Neutrophil (primary cell): Measurements from ENCODE around the gene LDLRAD1.

Source experiments
- H3K27ac ChIP-seq: fragments of 200-600 bp; sonication (generic); 2 replicates; pipeline ENCODE4 v1.5.1; 2016; ENCODE audit warnings: mild to moderate bottlenecking, moderate library complexity
- H3K27me3 ChIP-seq: fragments of 200-600 bp; sonication (generic); 2 replicates; pipeline ENCODE4 v1.6.0; 2016; ENCODE audit warnings: mild to moderate bottlenecking
- H3K36me3 ChIP-seq: fragments of 200-600 bp; sonication (generic); 2 replicates; pipeline ENCODE4 v1.5.1; 2017
- H3K4me1 ChIP-seq, 2 experiments: fragments of 200-600 bp in 1 of 2; sonication (generic) in 1 of 2; 1 replicate in 1 of 2; 2 replicates in 1 of 2; pipeline versions ENCODE4 v1.5.1 to v1.6.1; 2013 to 2016; ENCODE audit warnings: low read depth in 1 of 2, low read length in 1 of 2, mild to moderate bottlenecking in 1 of 2, moderate library complexity in 1 of 2; ENCODE audit not compliant: control insufficient read depth in 1 of 2, insufficient read depth in 1 of 2
- H3K4me3 ChIP-seq, 2 experiments: fragments of 200-600 bp in 1 of 2; sonication (generic) in 1 of 2; 1 replicate in 1 of 2; 2 replicates in 1 of 2; pipeline ENCODE4 v1.5.1; 2013 to 2016; ENCODE audit warnings: low read depth in 1 of 2, low read length in 1 of 2, mild to moderate bottlenecking in 1 of 2, moderate library complexity in 1 of 2
- H3K9me3 ChIP-seq: fragments of 200-600 bp; sonication (generic); 2 replicates; pipeline ENCODE4 v1.5.1; 2016
- TF ChIP-seq, protein P1 (sequence below): fragments of 200-600 bp; sonication (generic); IDR thresholded peaks from 2 replicates; pipeline ENCODE4 v1.5.1; 2016; ENCODE audit warnings: antibody characterized with exemption

Gene LDLRAD1

DNA sequence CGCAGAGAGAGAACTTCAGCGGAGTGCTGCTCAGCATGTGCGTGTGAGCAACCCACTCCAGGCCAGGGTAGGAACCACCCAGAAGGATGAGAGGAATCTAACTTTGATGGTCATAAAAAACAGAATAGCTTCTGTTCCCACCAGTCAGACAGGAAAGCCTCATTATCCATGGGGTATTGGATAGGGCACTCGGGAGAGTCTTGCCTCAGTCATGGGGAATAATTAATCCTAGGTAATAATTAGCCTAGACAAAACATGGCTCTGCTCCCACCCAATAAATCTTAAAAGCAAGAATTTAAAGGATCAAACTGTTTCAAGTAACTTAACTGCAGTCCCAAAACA is 35.3 kb downstream of the LDLRAD1 start:
- no peaks in the 10 kb centered on the region for H3K36me3 ChIP-seq
- no peaks in the 10 kb centered on the region for H3K9me3 ChIP-seq
- H3K4me1 ChIP-seq, result peaks cover 11 to 14% of the 10 kb centered on the region in 2 experiments
- peak overlapping the region in 1 of 2 experiments; percentile 60 for H3K4me3 ChIP-seq
- no peak overlapping the region for H3K27ac ChIP-seq
- H3K27me3 ChIP-seq, result no peaks in the 10 kb centered on the region
- TF ChIP-seq, protein P1, sequence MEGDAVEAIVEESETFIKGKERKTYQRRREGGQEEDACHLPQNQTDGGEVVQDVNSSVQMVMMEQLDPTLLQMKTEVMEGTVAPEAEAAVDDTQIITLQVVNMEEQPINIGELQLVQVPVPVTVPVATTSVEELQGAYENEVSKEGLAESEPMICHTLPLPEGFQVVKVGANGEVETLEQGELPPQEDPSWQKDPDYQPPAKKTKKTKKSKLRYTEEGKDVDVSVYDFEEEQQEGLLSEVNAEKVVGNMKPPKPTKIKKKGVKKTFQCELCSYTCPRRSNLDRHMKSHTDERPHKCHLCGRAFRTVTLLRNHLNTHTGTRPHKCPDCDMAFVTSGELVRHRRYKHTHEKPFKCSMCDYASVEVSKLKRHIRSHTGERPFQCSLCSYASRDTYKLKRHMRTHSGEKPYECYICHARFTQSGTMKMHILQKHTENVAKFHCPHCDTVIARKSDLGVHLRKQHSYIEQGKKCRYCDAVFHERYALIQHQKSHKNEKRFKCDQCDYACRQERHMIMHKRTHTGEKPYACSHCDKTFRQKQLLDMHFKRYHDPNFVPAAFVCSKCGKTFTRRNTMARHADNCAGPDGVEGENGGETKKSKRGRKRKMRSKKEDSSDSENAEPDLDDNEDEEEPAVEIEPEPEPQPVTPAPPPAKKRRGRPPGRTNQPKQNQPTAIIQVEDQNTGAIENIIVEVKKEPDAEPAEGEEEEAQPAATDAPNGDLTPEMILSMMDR, result no peak

- Histone ChIP-seq H3K36me3 (no peaks in the 10 kb centered on the region), H3K4me1 (peaks cover 11 to 14% of the 10 kb centered on the region in 2 experiments), H3K9me3 (no peaks in the 10 kb centered on the region), H3K4me3 (peak overlapping the region; percentile 60), H3K27me3 (no peaks in the 10 kb centered on the region), H3K27ac (peak overlapping the region; percentile 15)
- TF ChIP-seq, protein P1, result no peak
Measured at GRCh38 chr1:53982034-53982762, 35.8 kb downstream of the LDLRAD1 start.

GRCh38 chr1:53981220-53981619 is 36.8 kb downstream of the LDLRAD1 start:
- TF ChIP-seq, protein P1, result no peak
- Histone ChIP-seq H3K4me1 (peaks cover 11 to 14% of the 10 kb centered on the region in 2 experiments), H3K27ac (no peak overlapping the region), H3K4me3 (no peak overlapping the region), H3K9me3 (no peaks in the 10 kb centered on the region), H3K36me3 (no peaks in the 10 kb centered on the region), H3K27me3 (no peaks in the 10 kb centered on the region)

DNA sequence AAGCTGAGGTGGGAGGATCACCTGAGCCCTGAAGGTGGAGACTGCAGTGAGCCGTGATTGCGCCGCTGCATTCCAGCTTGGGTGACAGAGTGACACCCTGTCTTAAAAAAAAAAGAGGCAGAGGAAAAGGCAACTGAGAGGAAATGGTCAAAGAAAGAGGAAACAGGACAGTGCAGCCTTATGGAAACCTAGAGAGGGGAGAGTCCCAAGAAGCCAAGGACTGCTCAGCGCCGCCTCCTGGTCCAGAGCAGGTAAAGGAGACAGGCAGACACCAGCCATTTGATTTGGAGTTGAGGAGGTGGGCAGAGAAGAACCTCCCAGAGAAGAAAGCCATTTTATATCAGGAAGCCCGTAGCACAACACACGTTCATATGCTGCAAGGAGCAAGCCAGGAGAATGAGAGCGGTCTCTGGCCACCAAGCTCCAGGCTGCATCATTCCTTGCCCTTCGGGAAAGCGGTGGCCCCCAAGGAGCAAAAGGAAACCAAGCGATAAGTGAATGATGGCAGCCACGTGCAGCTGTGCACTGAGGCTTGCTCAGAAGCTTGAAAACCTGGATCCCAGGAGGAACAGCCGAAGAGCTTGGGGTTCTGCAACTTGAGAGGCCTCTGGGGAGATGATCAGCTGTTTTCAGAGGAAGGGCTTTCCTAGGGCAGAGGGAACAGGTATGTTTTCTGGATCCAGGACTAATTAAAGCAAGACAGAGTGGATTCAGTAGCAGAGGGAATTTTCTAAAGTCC is 38.1 kb downstream of the LDLRAD1 start:
- no peak overlapping the region for H3K27ac ChIP-seq
- H3K9me3 ChIP-seq, result no peaks in the 10 kb centered on the region
- H3K4me3 ChIP-seq, result no peak overlapping the region
- H3K36me3 ChIP-seq, result no peaks in the 10 kb centered on the region
- TF ChIP-seq, protein P1, result no peak
- H3K27me3 ChIP-seq, result no peaks in the 10 kb centered on the region
- peaks cover 11 to 14% of the 10 kb centered on the region in 2 experiments for H3K4me1 ChIP-seq

GRCh38 chr1:53975861-53976260 is 42.1 kb downstream of the LDLRAD1 start:
- Histone ChIP-seq H3K4me1 (no peaks in the 10 kb centered on the region), H3K4me3 (no peak overlapping the region), H3K36me3 (peaks cover 9% of the 10 kb centered on the region), H3K9me3 (no peaks in the 10 kb centered on the region), H3K27me3 (no peaks in the 10 kb centered on the region), H3K27ac (no peak overlapping the region)
- TF ChIP-seq, protein P1, result no peak
